Subcutaneous preadipocyte (primary cell): ENCODE data around the gene LRRC25. TPM values are rescaled to one million over a fixed set of nuclear protein-coding genes. Genes with fewer than 3 reads are reported as not detected.

Experiments
- small RNA-seq: library from RNA; depleted of rRNA; stranded (forward); fragments of <200 nt; gene quantifications from one replicate; pipeline ENCODE3, GENCODE V24; 2012
- total RNA-seq: library from RNA; depleted of rRNA; stranded (reverse); fragments of >200 nt; gene quantifications from 2 replicates; pipeline ENCODE4 v1.2.3, GENCODE V29; 2012

Gene LRRC25
- total RNA-seq, result not detected in 2 replicates

DNA sequence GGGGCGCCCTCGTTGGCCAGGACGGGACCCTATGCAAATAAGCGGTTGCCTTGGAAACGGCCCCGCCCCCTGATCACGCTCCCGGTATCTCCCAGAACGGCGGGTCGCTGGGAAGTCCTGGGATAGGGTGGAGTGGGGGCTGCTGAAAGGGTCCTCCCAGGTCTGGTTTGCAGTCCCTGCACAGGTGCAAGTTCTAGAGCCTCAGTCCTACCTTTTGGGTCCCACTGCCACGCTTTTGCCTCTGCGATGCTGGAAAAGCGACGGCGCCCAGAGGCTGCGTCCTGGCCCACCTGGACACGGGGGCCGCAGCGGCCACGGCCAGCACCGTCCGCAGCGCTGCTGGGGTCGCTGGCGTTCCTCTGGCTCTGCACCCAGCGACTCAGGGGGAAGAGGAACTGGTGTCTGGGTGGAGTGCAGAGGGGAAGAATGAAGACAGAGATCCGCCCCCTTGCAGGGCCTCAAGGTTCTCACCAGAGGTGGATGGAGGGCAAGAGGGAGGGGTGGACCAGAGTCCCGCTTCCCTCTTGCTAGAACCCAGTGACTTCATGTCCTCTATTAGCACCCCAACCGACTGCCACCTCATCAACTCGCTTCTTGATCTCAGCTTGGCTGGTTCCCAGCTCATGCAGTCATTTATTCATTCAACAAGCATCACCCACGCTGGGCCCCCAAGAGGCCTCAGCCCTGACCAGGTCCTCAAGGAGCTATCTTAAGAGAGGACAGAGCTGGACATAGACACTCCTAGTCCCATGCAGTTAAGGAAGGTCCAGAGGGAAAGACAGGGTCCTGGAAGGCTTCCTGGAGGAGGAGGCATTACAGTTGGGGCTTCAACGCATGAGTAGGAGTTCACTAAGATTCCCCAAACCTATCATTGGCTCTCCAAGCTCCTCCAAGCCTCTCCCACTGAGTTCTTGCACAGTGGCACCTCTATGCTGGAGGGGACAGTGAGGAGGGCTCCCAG, at the start of gene LRRC25:
LRRC25 (minus strand) TSS at position 381 of the 961 bp plus-strand sequence. CDS start 659 bp downstream, outside the sequence.

DNA sequence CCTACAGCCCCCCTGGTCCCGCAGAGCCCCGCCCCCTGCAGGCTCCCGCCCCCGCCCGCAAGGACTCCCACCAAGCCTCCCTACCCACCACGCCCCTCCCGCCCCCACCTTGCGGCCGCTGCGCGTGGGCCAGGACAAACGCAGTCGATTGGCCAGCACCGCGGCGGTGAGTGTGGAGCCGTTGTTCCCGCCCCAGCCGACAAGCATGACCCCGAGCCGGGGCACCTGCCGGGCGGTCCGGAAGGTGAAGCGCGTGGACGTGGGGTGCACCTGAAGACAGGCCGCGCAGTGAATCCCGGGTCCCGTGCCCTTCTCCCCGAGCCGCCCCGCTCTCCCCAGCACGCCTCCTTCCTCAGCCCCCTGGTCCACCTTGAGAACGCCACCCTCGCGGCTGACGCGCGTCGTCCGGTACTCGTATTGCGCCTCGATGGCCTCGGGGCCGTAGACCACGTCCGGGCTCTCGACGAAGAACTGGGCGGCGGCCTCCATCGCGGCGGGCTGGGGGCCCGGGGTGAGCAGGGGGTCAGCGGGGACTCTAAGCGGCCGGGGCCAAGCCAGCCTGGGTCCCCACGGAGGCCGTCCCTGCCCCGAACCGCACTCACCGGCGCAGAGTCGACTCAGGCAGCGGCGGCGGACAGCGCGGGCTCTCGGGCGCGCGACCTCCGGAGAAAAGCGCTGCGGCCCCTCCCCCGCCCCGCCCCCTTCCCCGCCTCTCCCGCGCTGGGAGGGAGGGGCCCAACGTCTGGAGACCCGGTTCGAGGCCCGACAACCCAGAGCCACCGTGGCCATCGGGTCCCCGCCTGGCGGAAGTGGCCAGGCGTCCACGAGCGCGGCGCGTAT, 40.3 kb upstream of the LRRC25 start, which contains the start of gene ISYNA1:
ISYNA1 (minus strand) TSS at position 643 of the 840 bp plus-strand sequence; CDS start at position 489, 154 bp downstream.

DNA sequence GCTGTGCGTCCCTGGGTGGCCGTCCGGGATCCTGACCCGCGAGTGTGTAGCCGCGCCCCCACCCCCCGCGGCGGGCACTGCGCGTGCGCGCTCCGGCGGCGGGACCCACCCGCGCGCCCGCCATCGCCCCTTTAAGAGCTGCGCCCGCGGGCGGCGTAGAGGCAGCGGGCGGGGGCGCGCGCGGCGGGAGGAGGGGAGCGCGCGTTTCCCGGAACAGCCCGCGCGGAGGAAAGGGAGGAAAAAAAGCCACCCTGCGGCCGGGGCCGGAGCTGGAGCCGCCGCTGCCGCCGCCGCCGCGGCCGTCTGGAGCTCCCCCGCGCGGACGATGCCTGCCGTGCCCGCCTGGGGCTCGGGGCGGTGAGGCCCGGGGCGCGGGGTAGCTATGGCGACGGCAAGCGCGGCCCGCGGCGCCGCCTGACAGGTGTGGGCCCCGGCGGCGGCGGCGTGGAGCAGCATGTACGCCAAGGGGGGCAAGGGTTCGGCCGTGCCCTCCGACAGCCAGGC, 21.8 kb upstream of the LRRC25 start, which contains the start of gene SSBP4:
SSBP4 (plus strand) TSS at position 204 of the 504 bp plus-strand sequence; CDS start at position 455, 251 bp downstream.

DNA sequence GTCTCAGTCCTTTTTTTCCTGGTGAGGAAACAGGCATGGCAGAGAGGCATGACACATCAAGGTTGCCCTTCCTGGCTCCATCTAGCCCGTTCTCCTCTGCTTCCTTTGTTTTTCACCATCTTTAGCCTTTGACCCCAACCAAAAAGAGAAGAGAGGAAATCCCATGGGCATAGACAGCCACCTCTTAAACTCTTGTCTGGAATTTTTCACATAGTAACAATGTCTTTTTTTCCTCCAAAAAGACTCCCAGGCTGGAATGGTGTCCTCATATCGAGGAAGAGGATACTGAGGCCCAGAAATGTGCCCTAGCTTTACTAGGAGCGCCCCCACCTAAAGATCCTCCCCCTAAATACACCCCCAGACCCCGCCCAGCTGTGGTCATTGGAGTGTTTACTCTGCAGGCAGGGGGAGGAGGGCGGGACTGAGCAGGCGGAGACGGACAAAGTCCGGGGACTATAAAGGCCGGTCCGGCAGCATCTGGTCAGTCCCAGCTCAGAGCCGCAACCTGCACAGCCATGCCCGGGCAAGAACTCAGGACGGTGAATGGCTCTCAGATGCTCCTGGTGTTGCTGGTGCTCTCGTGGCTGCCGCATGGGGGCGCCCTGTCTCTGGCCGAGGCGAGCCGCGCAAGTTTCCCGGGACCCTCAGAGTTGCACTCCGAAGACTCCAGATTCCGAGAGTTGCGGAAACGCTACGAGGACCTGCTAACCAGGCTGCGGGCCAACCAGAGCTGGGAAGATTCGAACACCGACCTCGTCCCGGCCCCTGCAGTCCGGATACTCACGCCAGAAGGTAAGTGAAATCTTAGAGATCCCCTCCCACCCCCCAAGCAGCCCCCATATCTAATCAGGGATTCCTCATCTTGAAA, 11.5 kb downstream of the LRRC25 start, which contains the start of gene GDF15:
GDF15 (plus strand) TSS at position 484 of the 868 bp plus-strand sequence; CDS start at position 516, 32 bp downstream.

Small RNA genes lying within 50 kb of the gene (small RNA-seq; reads per million reads assigned to genes)
- 0.11 reads per million for gene MIR3189

Other genes with a start within 250 kb of the LRRC25 start
- 20.2 and 25.0 TPM in 2 replicates for gene PIK3R2, start 244.5 kb downstream of the LRRC25 start, total RNA-seq
- gene IFI30, start 223.8 kb downstream of the LRRC25 start, total RNA-seq, result 29.1 and 30.9 TPM in 2 replicates
- 8.1 and 10.9 TPM in 2 replicates for gene MPV17L2, start 204.4 kb downstream of the LRRC25 start, total RNA-seq
- gene RAB3A, start 193.6 kb downstream of the LRRC25 start, total RNA-seq, result 1.1 and 1.2 TPM in 2 replicates
- gene PDE4C, start 171.2 kb downstream of the LRRC25 start, total RNA-seq, result 0.20 TPM in 1 of 2 replicates, not detected in the other
- gene IQCN, start 123.2 kb downstream of the LRRC25 start, total RNA-seq, result 0.39 and 0.73 TPM in 2 replicates
- gene JUND, start 116.0 kb downstream of the LRRC25 start, total RNA-seq, result 96.2 and 99.6 TPM in 2 replicates
- gene LSM4, start 74.5 kb downstream of the LRRC25 start, total RNA-seq, result 146 and 148 TPM in 2 replicates
- gene PGPEP1, start 57.0 kb downstream of the LRRC25 start, total RNA-seq, result 14.0 and 17.4 TPM in 2 replicates
- 17.3 and 18.0 TPM in 2 replicates for gene GDF15, start 11.5 kb downstream of the LRRC25 start, total RNA-seq
- 69.8 and 77.4 TPM in 2 replicates for gene SSBP4, start 21.8 kb upstream of the LRRC25 start, total RNA-seq
- gene ISYNA1, start 40.5 kb upstream of the LRRC25 start, total RNA-seq, result 2.6 and 4.7 TPM in 2 replicates
- gene ELL, start 124.4 kb upstream of the LRRC25 start, total RNA-seq, result 14.7 and 17.0 TPM in 2 replicates
- gene FKBP8, start 146.0 kb upstream of the LRRC25 start, total RNA-seq, result 185 and 224 TPM in 2 replicates
- 113 and 126 TPM in 2 replicates for gene KXD1, start 160.2 kb upstream of the LRRC25 start, total RNA-seq
- gene UBA52, start 174.2 kb upstream of the LRRC25 start, total RNA-seq, result 449 and 860 TPM in 2 replicates
- 34.0 and 55.1 TPM in 2 replicates for gene REX1BD, start 191.2 kb upstream of the LRRC25 start, total RNA-seq
- gene CRLF1, start 209.2 kb upstream of the LRRC25 start, total RNA-seq, result 8.4 and 13.2 TPM in 2 replicates
- gene TMEM59L, start 215.2 kb upstream of the LRRC25 start, total RNA-seq, result under 0.01 TPM in 2 replicates
- gene KLHL26, start 239.4 kb upstream of the LRRC25 start, total RNA-seq, result 2.3 and 3.3 TPM in 2 replicates